CD4-positive, alpha-beta T cell treated with Interferon gamma for 1 hour (primary cell): ENCODE data around the gene CDH22.

Source experiments
- DNase-seq: peaks from one replicate; pipeline ENCODE4 v3.0.0-alpha.2; 2020

The CDH22 gene

GRCh38 chr20:46296526-46297250, 11.6 kb downstream of the CDH22 start:
- DNase-seq: no peak

- no peak for DNase-seq
These were observed 15.2 kb downstream of the CDH22 start for GRCh38 chr20:46293084-46293483.

- no peak for DNase-seq
These were observed 16.9 kb downstream of the CDH22 start for GRCh38 chr20:46291401-46291800.

- no peak for DNase-seq
These were observed 18.9 kb downstream of the CDH22 start for GRCh38 chr20:46289432-46289831.

GRCh38 chr20:46286977-46287376, 21.3 kb downstream of the CDH22 start:
- DNase-seq: no peak

GRCh38 chr20:46286382-46286781, 21.9 kb downstream of the CDH22 start:
- no peak for DNase-seq

- DNase-seq: no peak
These were observed 22.6 kb downstream of the CDH22 start for GRCh38 chr20:46285740-46286139.

- DNase-seq: no peak
These were observed 23.2 kb downstream of the CDH22 start for GRCh38 chr20:46285072-46285471.

- no peak for DNase-seq
These were observed 24.3 kb downstream of the CDH22 start for GRCh38 chr20:46284040-46284427.

- no peak for DNase-seq
These were observed 24.8 kb downstream of the CDH22 start for GRCh38 chr20:46283426-46284039.

GRCh38 chr20:46282669-46283068, 25.6 kb downstream of the CDH22 start:
- DNase-seq: no peak

- no peak for DNase-seq
These were observed 29.2 kb downstream of the CDH22 start for GRCh38 chr20:46279103-46279502.

- no peak for DNase-seq
These were observed 30.7 kb downstream of the CDH22 start for GRCh38 chr20:46277602-46278001.

GRCh38 chr20:46276531-46276930, 31.8 kb downstream of the CDH22 start:
- DNase-seq: no peak

GRCh38 chr20:46275091-46275490, 33.2 kb downstream of the CDH22 start:
- no peak for DNase-seq

GRCh38 chr20:46273717-46274116, 34.6 kb downstream of the CDH22 start:
- DNase-seq: no peak

GRCh38 chr20:46272389-46273047, 35.8 kb downstream of the CDH22 start:
- no peak for DNase-seq

- DNase-seq: no peak
These were observed 37.1 kb downstream of the CDH22 start for GRCh38 chr20:46270977-46271744.

GRCh38 chr20:46269372-46269771, 38.9 kb downstream of the CDH22 start:
- DNase-seq: no peak

GRCh38 chr20:46268662-46269061, 39.6 kb downstream of the CDH22 start:
- DNase-seq: no peak

- no peak for DNase-seq
These were observed 40.1 kb downstream of the CDH22 start for GRCh38 chr20:46268131-46268614.

GRCh38 chr20:46267108-46268105, 40.9 kb downstream of the CDH22 start:
- no peak for DNase-seq
